Stimulated activated CD4-positive, alpha-beta T cell treated with anti-CD3 and anti-CD28 coated beads, Interleukin-15, amount 100 ng/mL, for 1 hour (primary cell): Measurements from ENCODE around the gene DIAPH1.
"Not testable (repeated sequence)": the region's sequence is repeated elsewhere in the genome, so short reads cannot be mapped to it uniquely, and the experiment has no call there.

Experiments used
- DNase-seq, 2 donors: peaks; one replicate each; pipeline ENCODE4 v3.0.0-alpha.2; 2020; ENCODE audit warnings: low read depth in 1 of 2, low spot score in 1 of 2

DIAPH1 gene

DNA sequence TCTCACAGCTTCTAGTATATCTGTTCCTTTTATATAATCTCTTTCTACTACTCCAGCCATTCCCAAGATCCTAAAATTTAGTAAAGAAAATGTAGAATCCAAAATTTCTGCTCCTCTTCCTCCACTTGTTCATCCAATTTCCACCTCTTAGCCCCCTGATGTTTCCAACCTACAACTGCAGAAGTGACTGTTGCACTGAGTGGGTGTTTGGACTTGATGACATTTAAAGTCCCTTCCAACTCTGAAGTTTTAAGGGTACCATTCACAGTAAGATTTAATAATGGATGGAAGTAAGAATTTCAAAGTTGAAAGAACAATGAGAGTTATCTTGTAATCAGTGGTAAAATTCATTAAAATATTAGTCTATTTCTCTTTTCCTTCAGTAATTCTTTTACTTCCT is 5.5 kb downstream of the DIAPH1 start:
- no peak for DNase-seq

DNA sequence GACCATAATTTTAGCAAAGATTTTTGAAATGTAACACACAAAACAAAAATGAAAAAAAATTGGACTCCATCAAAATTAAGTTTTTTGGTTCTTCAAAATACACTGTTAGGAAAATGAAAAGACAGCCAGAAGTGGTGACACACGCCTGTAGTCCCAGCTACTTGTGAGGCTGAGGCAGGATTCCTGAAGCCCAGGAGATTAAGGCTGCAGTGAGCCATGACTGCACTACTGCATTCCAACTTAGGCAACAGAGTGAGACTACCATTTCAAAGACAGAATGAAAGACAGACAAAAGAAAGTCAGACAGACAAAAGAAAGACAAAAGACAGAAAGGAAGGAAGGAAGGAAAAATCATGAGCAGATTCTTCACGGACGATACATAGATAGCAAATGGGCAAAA is 7.5 kb downstream of the DIAPH1 start:
- DNase-seq, result no peak

DNA sequence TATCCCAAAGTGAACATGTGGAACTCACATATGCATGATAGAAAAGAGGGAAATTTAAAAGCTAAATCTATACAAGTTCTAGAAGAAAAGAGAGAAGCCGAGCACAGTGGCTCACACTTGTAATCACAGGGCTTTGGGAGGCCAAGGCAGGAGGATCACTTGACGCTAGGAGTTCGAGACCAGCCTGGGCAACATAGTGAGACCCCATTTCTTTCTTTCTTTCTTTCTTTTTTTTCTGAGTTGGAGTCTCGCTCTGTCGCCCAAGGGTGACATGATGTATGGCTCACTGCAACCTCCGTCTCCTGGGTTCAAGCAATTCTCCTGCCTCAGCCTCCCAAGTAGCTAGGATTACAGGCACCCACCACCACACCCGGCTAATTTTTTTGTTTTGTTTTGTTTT is 8.9 kb downstream of the DIAPH1 start:
- DNase-seq, result not testable (repeated sequence)

DNA sequence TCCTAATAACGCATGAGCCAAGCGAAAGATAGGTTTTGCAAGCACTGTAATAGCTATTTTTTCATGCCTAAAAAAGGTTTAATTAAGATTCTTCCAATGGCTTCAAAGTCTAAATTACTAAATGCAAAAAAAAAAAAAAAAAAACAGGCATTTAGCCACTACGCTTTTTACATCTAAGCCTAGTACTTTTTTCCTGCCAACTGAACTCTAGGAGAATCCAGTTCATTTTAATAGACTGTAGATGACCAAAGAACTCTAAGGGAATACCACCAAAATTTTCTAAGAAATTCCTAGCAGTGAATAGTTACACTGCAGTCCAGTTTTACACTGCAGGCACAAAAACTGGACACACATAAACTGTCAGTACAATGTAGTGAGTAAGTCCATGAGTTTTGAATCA is 9.8 kb downstream of the DIAPH1 start:
- no peak for DNase-seq

DNA sequence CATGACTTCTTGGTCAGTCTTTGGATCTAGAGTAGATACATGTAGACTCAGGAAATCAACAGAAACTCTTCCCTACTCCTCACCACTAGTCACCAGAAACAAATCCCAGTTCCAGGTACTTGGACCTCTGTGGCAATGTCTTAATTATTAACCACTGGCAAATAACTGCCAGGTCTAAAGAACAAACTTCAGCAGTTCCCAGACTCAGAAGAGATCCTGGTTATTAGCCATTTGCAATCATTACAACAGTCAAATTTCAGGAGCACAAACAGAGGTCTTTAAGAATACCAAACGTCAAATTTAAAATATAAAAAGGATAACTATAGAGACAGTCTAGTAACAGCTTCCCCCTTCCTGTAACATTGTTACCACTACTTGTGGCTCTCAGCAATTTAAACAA is 10.2 kb downstream of the DIAPH1 start:
- no peak for DNase-seq

DNA sequence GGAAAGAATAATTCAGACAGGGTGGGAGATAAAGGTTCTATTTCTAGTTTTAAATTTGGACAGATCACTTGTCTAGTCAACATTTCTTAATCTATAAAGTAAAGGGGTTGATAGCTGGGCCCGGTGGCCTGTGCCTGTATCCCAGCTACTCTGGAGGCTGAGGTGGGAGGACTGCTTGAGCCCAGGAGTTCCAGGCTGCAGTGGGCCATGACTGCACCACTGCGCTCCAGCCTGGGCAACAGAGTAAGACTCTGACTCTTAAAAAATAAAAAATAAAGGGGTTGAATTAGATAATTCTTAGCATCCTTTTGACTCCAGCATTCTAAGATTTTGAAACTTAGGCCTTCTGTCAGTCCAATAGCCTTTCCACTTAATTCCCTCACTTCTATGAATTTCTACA is 10.8 kb downstream of the DIAPH1 start:
- no peak for DNase-seq

DNA sequence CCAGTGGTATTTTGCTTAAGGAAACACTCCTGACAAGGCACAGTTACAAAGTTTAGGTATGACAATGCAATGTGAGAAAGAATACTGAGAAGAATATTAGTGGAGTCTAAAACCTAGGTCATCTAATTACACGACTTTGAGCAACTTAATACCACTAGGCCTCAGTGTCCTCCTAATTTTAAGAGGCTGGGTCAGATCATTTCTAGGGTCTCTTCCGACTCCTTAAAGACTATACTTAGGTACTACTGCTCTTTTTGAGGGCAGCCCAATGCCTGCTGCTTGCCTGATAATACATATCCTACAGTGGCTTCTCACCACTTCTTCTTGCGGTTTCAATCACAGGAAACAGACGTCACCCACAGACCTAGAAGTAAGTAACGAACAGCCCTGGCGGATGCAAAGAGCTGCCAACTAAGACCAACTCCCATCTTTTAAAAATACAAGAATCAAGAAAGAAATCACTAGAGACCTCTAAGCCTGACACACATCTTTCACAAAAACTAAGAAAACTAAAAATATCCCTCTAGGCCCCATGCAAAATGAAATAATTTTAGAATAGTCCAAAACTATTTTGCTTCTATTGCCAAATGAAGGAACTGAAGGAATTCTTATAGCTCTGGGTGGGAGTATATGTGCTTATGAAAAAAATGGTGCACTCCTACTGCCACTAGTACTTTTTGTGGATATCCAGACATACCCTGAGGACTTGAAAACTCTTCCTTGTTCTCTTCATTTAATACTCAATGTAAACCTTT is 13.1 kb downstream of the DIAPH1 start:
- DNase-seq, result peak in 1 of 2 donors; percentile 45

DNA sequence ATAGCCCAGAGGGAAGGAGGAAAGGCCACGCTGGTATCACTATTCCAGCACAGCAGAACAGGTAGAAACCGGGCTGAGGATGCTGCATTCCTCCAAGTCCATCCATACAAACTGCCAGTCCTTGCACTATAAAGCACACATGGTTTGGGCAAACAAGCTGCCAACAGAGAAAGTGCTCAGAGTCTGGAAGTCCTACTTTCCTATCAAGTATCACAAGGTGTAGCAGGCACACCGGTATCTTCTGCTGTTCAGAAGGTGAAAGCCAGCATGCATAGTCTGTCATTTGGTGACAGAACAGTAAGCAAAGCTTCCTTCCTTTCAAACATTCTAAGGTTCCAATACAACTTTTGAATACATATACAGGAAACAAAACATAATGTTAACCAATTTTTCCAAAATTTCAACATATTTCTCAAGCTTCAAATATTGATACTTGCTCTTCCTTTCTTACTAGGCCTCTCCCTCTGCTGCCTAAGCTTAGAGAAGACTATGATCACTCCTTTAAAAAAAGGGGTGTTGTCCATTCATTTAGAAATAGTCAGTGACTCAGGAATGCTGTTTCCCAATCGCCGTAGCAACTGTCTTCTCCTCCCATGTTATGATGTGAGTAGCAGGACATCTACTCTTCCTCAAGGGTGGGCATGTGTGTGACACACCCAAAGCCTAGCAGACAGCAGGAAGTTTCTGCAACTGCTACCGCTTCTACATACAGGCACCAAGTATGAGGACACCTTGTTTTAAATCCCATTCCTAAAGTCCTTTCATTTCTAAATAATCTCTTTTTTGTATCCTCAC is 14.7 kb downstream of the DIAPH1 start:
- no peak for DNase-seq

DNA sequence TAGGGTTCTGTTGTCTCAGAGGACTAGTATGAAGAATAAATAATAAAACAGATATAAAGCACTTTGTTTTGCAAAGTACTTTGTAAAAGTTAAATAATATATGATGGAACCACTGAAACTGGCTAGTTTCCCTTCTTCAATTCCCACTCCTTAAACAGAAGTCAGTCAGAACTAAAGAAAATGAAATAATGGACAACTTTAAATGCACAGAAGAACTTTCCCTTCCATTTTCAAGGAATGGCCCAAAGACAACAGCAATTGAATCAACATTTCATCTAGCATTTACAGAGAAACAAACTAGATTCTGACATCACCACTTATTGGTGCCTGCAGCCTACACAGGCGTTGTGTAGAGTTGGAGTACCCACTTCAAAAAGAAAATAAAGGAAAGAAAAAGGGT is 16.2 kb downstream of the DIAPH1 start:
- DNase-seq, result no peak

DNA sequence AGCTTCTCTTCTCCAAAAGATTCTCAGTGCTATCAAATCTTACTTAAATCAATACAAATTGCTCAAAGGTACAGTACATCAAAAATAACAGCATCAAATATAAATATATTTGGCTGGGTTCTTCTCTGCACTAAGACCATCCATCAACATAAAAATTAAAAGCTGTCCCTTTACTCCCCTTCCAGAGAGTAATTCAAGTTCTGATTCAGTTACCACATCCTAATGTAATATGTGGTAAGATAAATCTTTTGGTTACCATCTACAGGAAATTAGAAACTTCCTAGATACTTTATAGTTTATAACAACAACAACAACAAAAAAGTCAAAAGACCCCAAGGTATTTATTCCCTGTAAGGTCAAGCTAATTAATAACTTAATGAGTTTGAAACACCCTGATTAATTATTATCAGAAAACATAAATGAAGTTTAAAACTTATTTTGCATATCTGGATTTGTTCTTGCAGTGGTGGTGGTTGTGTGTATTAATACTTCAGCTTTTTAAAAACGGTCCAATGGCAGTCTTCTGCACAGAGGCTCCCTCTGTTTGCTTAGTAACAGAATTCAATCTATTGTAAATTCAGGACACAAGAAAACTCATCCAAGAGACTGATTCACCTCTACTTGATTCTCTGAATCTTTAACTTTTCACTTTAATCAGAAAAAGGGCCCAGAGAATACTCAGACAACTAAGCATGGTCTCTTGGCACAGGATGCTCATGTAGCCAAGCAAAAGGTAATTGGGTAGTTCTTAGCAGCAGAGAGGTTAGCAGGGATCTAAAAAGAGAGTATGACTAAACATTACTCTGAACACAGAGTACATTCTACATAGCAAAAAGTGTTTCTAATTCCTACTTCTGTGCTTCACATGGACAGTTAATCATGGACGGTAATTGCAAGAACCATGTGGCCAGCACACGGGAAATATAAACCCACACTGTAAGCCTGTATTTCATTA is 20.1 kb downstream of the DIAPH1 start:
- DNase-seq, result no peak

DNA sequence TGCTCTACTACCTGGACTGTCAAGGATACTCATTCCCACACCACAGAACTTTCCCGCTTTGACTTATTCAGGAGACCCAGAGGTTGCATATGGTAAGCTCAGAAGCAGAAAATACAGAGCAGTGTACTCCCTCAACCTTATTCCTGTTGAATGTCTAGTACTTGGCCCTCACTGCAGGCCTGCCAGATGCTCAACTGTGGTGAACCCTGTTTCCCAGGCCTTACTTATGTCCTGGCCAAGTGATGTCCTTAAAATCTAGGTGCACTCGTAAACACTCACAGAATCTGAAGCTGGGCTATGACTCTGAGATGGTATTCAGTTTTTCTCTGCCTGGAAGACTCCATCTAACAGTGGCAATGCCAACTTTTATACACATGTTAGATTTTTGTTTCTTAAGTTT is 21.0 kb downstream of the DIAPH1 start:
- no peak for DNase-seq

DNA sequence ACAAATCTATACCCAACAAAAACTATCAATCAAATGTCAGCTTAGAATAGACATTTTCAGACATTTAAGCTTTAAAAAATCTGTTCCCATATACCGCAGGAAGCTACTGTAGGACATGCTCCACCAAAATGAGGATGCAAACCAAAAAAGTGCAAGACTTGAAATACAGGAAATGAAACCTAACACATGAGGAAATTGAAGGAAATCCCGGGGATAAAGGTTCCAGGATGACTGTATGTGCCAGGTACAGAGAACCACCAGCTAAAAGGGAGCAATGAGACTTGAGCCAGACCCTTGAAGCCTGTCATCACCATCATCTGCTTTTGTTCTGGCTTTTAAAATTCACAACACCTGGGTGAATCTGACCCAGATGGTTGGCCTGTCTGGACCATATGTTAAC is 21.4 kb downstream of the DIAPH1 start:
- no peak for DNase-seq

DNA sequence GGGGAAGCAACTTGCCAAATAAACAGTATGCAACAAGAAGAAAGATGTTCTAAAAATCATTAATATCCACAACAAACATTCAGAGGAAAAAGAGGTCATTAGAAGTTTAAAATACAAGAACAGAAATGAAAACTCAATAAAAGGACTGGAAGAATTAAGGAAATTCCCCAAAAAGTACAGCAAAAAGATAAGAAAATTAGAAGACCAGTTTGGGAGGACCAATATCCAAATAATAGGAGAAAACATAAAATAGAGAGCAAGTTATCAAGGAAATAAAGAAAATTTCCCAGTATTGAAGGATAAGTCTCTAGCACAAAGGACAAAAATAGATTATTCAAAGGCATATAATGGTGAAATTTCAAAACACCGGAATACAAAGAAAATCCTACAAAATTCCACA is 21.9 kb downstream of the DIAPH1 start:
- no peak for DNase-seq

DNA sequence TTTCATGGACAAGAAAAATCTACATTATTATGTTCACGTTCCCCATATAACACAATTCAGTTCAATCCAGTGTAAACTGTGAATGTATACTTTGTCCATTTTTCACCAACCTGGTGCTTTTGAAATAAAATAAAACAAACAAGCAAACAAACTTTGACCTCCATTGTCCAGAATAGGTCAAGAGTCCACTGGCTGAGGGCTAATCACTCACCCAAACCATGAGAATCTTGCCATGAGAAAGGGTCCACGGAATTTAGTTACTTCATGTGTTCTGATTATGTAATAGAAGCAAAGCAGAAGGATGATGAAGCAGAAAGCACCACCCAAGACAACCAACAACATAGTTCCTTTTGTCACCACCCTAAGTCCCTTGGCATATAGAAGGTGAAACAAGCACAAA is 28.7 kb downstream of the DIAPH1 start:
- DNase-seq, result no peak

DNA sequence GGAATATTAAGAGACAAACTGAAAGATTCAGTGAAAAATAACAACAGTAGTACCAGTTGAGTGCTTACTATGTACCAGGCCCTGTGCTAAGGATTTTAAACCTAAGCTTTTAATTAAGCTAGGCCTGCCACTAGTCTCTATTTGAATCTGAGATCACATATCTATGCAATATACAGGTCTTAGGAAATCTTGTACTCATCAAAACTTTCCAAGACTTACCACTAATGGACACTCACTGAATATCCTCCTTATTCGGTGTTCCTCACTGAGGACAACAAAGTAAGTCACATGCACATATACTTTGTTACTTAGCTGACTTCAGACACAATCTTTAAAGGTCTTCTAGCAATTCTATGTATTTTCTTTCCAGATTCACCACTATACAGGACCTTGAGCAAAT is 32.6 kb downstream of the DIAPH1 start:
- DNase-seq, result no peak

DNA sequence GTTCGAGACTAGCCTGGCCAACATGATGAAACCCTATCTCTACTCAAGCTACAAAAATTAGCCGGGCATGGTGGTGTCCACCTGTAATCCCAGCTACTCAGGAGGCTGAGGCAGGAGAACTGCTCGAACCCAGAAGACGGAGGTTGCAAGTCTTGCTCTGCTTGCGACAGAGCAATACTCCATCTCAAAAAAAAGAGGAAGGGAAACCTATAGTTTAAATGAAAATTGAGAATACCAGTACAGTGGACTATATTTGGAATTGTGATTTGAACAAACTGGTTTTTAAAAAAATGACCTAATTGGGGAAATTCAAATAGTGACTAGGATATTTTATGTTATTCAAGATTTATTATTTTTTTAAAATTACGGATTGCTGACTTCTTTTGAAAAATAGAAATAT is 33.2 kb downstream of the DIAPH1 start:
- DNase-seq, result no peak

DNA sequence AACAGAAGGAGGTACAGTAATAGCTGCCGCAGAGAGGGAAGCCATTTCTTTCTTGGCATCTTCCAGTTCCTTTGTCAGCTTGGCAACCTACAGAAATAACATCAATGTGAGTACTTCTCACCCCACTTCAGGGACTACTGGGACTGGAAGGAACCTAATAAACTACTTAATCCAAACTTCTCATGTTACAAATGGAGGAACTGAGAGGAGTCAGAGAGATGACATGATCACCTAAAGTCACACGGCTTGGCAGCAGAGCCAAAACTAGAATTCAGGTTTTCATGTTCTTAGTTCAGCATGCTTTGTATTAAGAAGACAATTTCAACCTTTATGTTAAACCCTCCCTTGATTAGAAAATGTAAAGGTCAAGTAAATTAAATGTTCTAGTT is 44.7 kb downstream of the DIAPH1 start:
- no peak for DNase-seq

DNA sequence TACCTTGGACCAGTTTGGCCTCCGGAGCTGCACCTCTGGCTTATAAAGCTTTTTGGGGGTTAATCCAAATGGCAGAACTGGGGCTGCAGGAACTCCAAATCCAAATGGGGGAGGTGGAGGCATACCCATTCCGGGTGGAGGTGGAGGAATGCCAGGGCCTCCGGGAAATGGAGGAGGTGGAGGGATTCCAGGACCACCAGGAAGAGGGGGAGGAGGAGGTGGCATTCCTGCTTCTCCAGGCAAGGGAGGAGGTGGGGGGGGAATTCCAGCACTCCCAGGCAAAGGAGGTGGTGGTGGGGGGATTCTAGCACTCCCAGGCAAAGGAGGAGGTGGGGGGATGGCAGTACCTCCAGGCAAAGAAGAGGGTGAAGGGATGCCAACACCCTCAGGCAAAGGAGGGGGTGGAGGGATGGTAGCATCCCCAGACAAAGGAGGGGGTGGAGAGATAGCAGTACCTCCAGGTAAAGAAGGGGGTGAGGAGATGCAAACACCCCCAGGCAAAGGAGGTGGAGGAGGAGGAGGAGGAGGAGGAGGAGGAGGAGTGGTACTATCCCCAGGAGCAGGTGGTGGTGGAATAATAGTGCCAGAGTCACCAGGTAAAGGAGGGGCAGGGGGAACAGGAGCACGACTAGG is 45.2 kb downstream of the DIAPH1 start:
- DNase-seq, result no peak

DNA sequence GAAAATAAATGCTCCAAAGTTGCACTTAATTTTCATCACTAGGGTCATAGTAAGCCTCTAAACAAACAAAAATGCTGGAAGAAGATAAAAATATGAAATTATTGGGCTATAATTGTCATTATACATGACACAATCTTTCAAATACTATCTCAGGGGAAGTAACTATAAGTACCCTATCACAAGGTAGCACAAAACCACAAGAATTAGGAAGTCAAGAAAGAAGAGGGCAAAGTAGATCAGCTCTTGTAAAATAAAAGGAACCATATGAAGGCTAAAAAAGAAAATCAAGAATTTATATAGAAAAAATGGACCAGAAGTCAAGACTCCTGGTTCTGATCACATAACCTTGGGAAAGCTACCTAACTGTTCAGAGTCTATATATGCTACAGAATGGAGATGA is 48.1 kb downstream of the DIAPH1 start:
- DNase-seq, result no peak

DNA sequence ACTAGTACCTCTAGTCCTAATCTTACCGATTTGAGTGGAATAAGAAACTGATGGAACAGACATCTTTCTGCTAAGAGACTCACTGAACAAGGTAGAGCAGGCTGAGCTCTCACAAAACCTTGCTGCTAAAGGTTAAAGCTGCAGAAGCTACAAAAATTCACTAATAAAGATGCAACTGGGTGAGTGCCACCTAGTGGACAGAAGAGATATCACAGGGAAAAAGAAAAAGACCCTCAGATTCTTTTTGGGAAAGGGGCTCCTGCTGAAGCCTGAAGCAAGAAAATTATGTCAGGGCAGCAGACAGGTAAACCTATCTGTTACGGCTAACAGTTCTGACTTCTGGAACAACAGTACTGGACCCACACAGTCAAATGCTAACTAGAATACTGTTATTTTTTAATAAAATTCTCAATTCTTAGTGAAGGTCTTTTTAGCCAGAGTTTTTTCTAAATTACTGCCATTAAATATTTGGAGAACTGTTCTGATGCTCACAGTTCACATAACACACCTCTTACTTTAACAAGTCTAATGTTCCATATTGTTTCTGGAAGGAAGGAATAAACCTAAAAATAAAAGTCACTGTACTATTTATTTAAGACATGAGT is 51.2 kb downstream of the DIAPH1 start:
- DNase-seq, result no peak
